H9 (cell line): ENCODE results near the gene SLC22A3. TPM values are rescaled to one million over a fixed set of nuclear protein-coding genes. Genes with fewer than 3 reads are reported as not detected.
A peak's percentile ranks its signal among the peaks of the same experiment; 100 is the strongest.
"Not testable (repeated sequence)": the region's sequence is repeated elsewhere in the genome, so short reads cannot be mapped to it uniquely, and the experiment has no call there.

ENCODE experiments used
- DNase-seq: peaks from one replicate; pipeline ENCODE4 v3.0.0-alpha.2; 2017
- H2AFZ ChIP-seq: one replicate; pipeline ENCODE4 v1.6.1; 2013; ENCODE audit warnings: mild to moderate bottlenecking, low read length, control low read depth, moderate library complexity
- H2AK5ac ChIP-seq: 2 replicates; pipeline ENCODE4 v1.6.1; 2013; ENCODE audit warnings: low read length, control low read depth, mixed read lengths; ENCODE audit not compliant: insufficient read length
- H2BK120ac ChIP-seq: one replicate; pipeline ENCODE4 v1.6.1; 2013; ENCODE audit warnings: low read depth, mild to moderate bottlenecking, low read length, control low read depth, inconsistent platforms; ENCODE audit not compliant: poor library complexity, severe bottlenecking
- H2BK12ac ChIP-seq: 2 replicates; pipeline ENCODE4 v1.6.1; 2013; ENCODE audit warnings: low read length, control low read depth, mixed read lengths, low read depth; ENCODE audit not compliant: insufficient read length
- H2BK15ac ChIP-seq: 2 replicates; pipeline ENCODE4 v1.6.1; 2013; ENCODE audit warnings: low read depth, low read length, control low read depth
- H2BK20ac ChIP-seq: one replicate; pipeline ENCODE4 v1.6.1; 2013; ENCODE audit warnings: low read depth, mild to moderate bottlenecking, low read length, control low read depth, inconsistent platforms; ENCODE audit not compliant: poor library complexity, severe bottlenecking
- H2BK5ac ChIP-seq: 2 replicates; pipeline ENCODE4 v1.6.1; 2013; ENCODE audit warnings: low read length, control low read depth, mixed read lengths; ENCODE audit not compliant: insufficient read length
- H3K14ac ChIP-seq: 2 replicates; pipeline ENCODE4 v1.6.1; 2013; ENCODE audit warnings: low read length, control low read depth; ENCODE audit not compliant: insufficient read depth
- H3K18ac ChIP-seq: 2 replicates; pipeline ENCODE4 v1.6.1; 2013; ENCODE audit warnings: low read depth, mild to moderate bottlenecking, mixed read lengths, low read length, control low read depth; ENCODE audit not compliant: insufficient read length
- H3K23ac ChIP-seq: 2 replicates; pipeline ENCODE4 v1.6.1; 2013; ENCODE audit warnings: low read length, control low read depth, mixed read lengths, low read depth; ENCODE audit not compliant: insufficient read length
- H3K23me2 ChIP-seq: 2 replicates; pipeline ENCODE4 v1.6.1; 2013; ENCODE audit warnings: low read depth, mild to moderate bottlenecking, mixed read lengths, low read length, control low read depth; ENCODE audit not compliant: insufficient read length, poor library complexity, severe bottlenecking
- H3K27ac ChIP-seq: 2 replicates; pipeline ENCODE4 v1.5.1; 2013; ENCODE audit warnings: low read length, control low read depth, mixed read lengths, low read depth; ENCODE audit not compliant: insufficient read length
- H3K27me3 ChIP-seq: 2 replicates; pipeline ENCODE4 v1.6.1; 2013; ENCODE audit warnings: low read length, control low read depth, inconsistent platforms; ENCODE audit not compliant: insufficient read depth
- H3K4ac ChIP-seq: 2 replicates; pipeline ENCODE4 v1.6.1; 2013; ENCODE audit warnings: low read depth, mild to moderate bottlenecking, control low read depth, inconsistent platforms, low read length, moderate library complexity
- H3K4me1 ChIP-seq: 2 replicates; pipeline ENCODE4 v1.6.1; 2013; ENCODE audit warnings: low read length, control low read depth, inconsistent platforms; ENCODE audit not compliant: insufficient read depth
- H3K4me2 ChIP-seq: 2 replicates; pipeline ENCODE4 v1.6.1; 2013; ENCODE audit warnings: low read length, control low read depth, mixed read lengths; ENCODE audit not compliant: insufficient read length, insufficient read depth
- H3K56ac ChIP-seq: 2 replicates; pipeline ENCODE4 v1.6.1; 2013; ENCODE audit warnings: low read depth, mild to moderate bottlenecking, mixed read lengths, low read length, control low read depth; ENCODE audit not compliant: insufficient read length
- H3K79me1 ChIP-seq: 2 replicates; pipeline ENCODE4 v1.6.1; 2013; ENCODE audit warnings: low read depth, mild to moderate bottlenecking, moderate library complexity, low read length, control low read depth, inconsistent platforms; ENCODE audit not compliant: insufficient read depth, poor library complexity, severe bottlenecking
- H3K79me2 ChIP-seq: 2 replicates; pipeline ENCODE4 v1.6.1; 2013; ENCODE audit warnings: low read length, control low read depth, inconsistent platforms; ENCODE audit not compliant: insufficient read depth
- H3K9ac ChIP-seq: 2 replicates; pipeline ENCODE4 v1.6.1; 2013; ENCODE audit warnings: low read length, control low read depth, mixed read lengths; ENCODE audit not compliant: insufficient read length; ENCODE audit errors: extremely low read depth
- H3K9me3 ChIP-seq: one replicate; pipeline ENCODE4 v1.6.1; 2013; ENCODE audit warnings: low read depth, low read length, inconsistent platforms; ENCODE audit not compliant: control insufficient read depth
- H3T11ph ChIP-seq: one replicate; pipeline ENCODE4 v1.6.1; 2013; ENCODE audit warnings: mild to moderate bottlenecking, low read length, control low read depth, inconsistent platforms
- H4K20me1 ChIP-seq: one replicate; pipeline ENCODE4 v1.6.1; 2013; ENCODE audit not compliant: control insufficient read depth, insufficient read length, insufficient read depth
- H4K5ac ChIP-seq: 2 replicates; pipeline ENCODE4 v1.6.1; 2013; ENCODE audit warnings: low read depth, mild to moderate bottlenecking, mixed read lengths, low read length, control low read depth; ENCODE audit not compliant: insufficient read length
- H4K8ac ChIP-seq: replicated peaks from 2 replicates; pipeline ENCODE4 v1.6.1; 2013; ENCODE audit warnings: low read length, control low read depth, mixed read lengths, low read depth; ENCODE audit not compliant: insufficient read length
- H4K91ac ChIP-seq: 2 replicates; pipeline ENCODE4 v1.6.1; 2013; ENCODE audit warnings: low read depth, mild to moderate bottlenecking, moderate library complexity, mixed read lengths, low read length, control low read depth; ENCODE audit not compliant: insufficient read length
- H3K27ac Mint-ChIP-seq, 3 experiments: 2 replicates in 2 of 3; 3 replicates in 1 of 3; pipeline ENCODE4 v1.8.0; 2020 to 2021; ENCODE audit warnings: mixed read lengths in 3 of 3, mild to moderate bottlenecking in 1 of 3, moderate library complexity in 1 of 3
- H3K27me3 Mint-ChIP-seq: 2 replicates; pipeline ENCODE4 v1.8.0; 2021; ENCODE audit warnings: low read depth, mild to moderate bottlenecking, moderate library complexity, mixed read lengths
- H3K36me3 Mint-ChIP-seq, 3 experiments: 2 replicates in 2 of 3; 3 replicates in 1 of 3; pipeline ENCODE4 v1.8.0; 2020 to 2021; ENCODE audit warnings: low read depth in 3 of 3, mixed read lengths in 3 of 3; ENCODE audit not compliant: insufficient read depth in 1 of 3
- H3K4me1 Mint-ChIP-seq, 2 experiments: 2 replicates each; pipeline ENCODE4 v1.8.0; 2020; ENCODE audit warnings: mixed read lengths in 2 of 2
- H3K4me3 Mint-ChIP-seq, 2 experiments: 2 replicates in 1 of 2; 3 replicates in 1 of 2; pipeline ENCODE4 v1.8.0; 2020 to 2021; ENCODE audit warnings: mild to moderate bottlenecking in 2 of 2, mixed read lengths in 2 of 2, moderate library complexity in 1 of 2
- H3K9me3 Mint-ChIP-seq, 2 experiments: 2 replicates in 1 of 2; 3 replicates in 1 of 2; pipeline ENCODE4 v1.8.0; 2020; ENCODE audit warnings: mild to moderate bottlenecking in 2 of 2, mixed read lengths in 2 of 2, moderate library complexity in 1 of 2
- CTCF ChIP-seq: fragments of 200-600 bp; sonication (generic); conservative IDR thresholded peaks from 3 replicates; pipeline ENCODE4 v1.8.0; 2021; ENCODE audit warnings: antibody characterized with exemption, mild to moderate bottlenecking
- WGBS: extraction: QIAGEN DNeasy Blood & Tissue Kit; methylation state at CpG from one replicate; pipeline ENCODE4 v1.1.7; 2013; ENCODE audit warnings: missing lambda C conversion rate, low lambda C conversion rate, mixed read lengths; ENCODE audit not compliant: insufficient read length; ENCODE audit errors: extremely low coverage; 5-methylcytosine and 5-hydroxymethylcytosine counted together
- total RNA-seq: library from RNA; stranded (reverse); gene quantifications from 2 replicates; pipeline ENCODE4 v1.2.1, GENCODE V29; 2021

SLC22A3 gene
- total RNA-seq, 1 experiment from 2014 or later, result 2.7 TPM

GRCh38 chr6:160467261-160467871 is 119.2 kb downstream of the SLC22A3 start:
- H4K20me1 ChIP-seq, H4K8ac ChIP-seq, H3K23me2 ChIP-seq, H3K27me3 Mint-ChIP-seq, H3K4me3 Mint-ChIP-seq, H2AK5ac ChIP-seq, H3K56ac ChIP-seq, H3K23ac ChIP-seq, H2BK15ac ChIP-seq, H3K79me2 ChIP-seq, H2AFZ ChIP-seq, H3K27me3 ChIP-seq, H3K4me1 ChIP-seq, H4K91ac ChIP-seq, H3K4me1 Mint-ChIP-seq, H2BK5ac ChIP-seq, H3K27ac ChIP-seq, H3K4me2 ChIP-seq, H3K27ac Mint-ChIP-seq, H2BK20ac ChIP-seq, H3K9ac ChIP-seq, H4K5ac ChIP-seq, H3K9me3 Mint-ChIP-seq, H3T11ph ChIP-seq, H3K4ac ChIP-seq, H3K18ac ChIP-seq, H3K79me1 ChIP-seq, H2BK120ac ChIP-seq, H3K14ac ChIP-seq, H3K9me3 ChIP-seq, H2BK12ac ChIP-seq: not testable (repeated sequence)
- WGBS, result no CpG with 5 or more reads among the region's 14 CpGs
- peak; percentile 63 for TF ChIP-seq CTCF
- H3K36me3 Mint-ChIP-seq, result peaks cover 6 to 14% (median 7%) of the 10 kb centered on the region in 3 experiments; a peak in 4 of 7 replicates
- DNase-seq, result peak; percentile 68
